PC-9 (cell line): ENCODE results near the gene CRY1. TPM values are rescaled to one million over a fixed set of nuclear protein-coding genes. Genes with fewer than 3 reads are reported as not detected.

Experiments used
- BruUV-seq: library from RNA; stranded (reverse); fragments of 400-500 nt; replicated peaks from 2 replicates; lab custom pipeline; 2021; lab: Mats Ljungman, UMichigan
- CTCF ChIA-PET: fragments of 300-600 bp; sonication (Branson Sonifier 250); formaldehyde crosslinking; loops from one replicate; lab custom pipeline; 2022; ENCODE audit warnings: antibody characterized with exemption; lab: Charles Lee
- POLR2A ChIA-PET: fragments of 300-600 bp; sonication (Branson Sonifier 250); formaldehyde crosslinking; loops from one replicate; lab custom pipeline; 2022; ENCODE audit warnings: antibody characterized with exemption; ENCODE audit not compliant: unreplicated experiment; lab: Charles Lee
- DNase-seq, 2 experiments: peaks; one replicate each; pipeline versions ENCODE4 v3.0.0 to v3.0.0-alpha.2; 2015 to 2022; ENCODE audit warnings: mixed read lengths in 1 of 2
- H2AFZ ChIP-seq: fragments of 200-600 bp; sonication (generic); 2 replicates; pipeline ENCODE4 v1.8.1; 2017; ENCODE audit warnings: antibody characterized with exemption
- H3F3A ChIP-seq: fragments of 200-600 bp; sonication (generic); 2 replicates; pipeline ENCODE4 v1.8.1; 2017; ENCODE audit warnings: antibody characterized with exemption, mild to moderate bottlenecking, low read depth; ENCODE audit not compliant: insufficient read depth
- H3K27ac ChIP-seq: fragments of 200-600 bp; sonication (generic); 2 replicates; pipeline ENCODE4 v1.6.1; 2016; ENCODE audit warnings: mixed run types
- H3K27me3 ChIP-seq: fragments of 200-600 bp; sonication (generic); 2 replicates; pipeline ENCODE4 v1.6.1; 2016; ENCODE audit warnings: low read depth, mixed run types; ENCODE audit not compliant: insufficient read depth
- H3K36me3 ChIP-seq: fragments of 200-600 bp; sonication (generic); 2 replicates; pipeline ENCODE4 v1.6.1; 2016; ENCODE audit warnings: low read depth, mixed run types
- H3K4me1 ChIP-seq: fragments of 200-600 bp; sonication (generic); replicated peaks from 2 replicates; pipeline ENCODE4 v1.6.1; 2016; ENCODE audit warnings: mixed run types; ENCODE audit not compliant: insufficient read depth
- H3K4me2 ChIP-seq: fragments of 200-600 bp; sonication (generic); 2 replicates; pipeline ENCODE4 v1.6.1; 2017; ENCODE audit warnings: mixed run types
- H3K4me3 ChIP-seq: fragments of 200-600 bp; sonication (generic); 2 replicates; pipeline ENCODE4 v1.6.1; 2016; ENCODE audit warnings: mixed run types
- H3K79me2 ChIP-seq: fragments of 200-600 bp; sonication (generic); 2 replicates; pipeline ENCODE4 v1.6.1; 2017; ENCODE audit warnings: low read depth, mixed run types
- H3K9me2 ChIP-seq: fragments of 200-600 bp; sonication (generic); 2 replicates; pipeline ENCODE4 v1.8.1; 2017; ENCODE audit warnings: mild to moderate bottlenecking; ENCODE audit not compliant: insufficient read depth
- H3K9me3 ChIP-seq: fragments of 200-600 bp; sonication (generic); 2 replicates; pipeline ENCODE4 v1.8.1; 2016; ENCODE audit warnings: low read depth; ENCODE audit not compliant: insufficient read depth
- H4K20me1 ChIP-seq: fragments of 200-600 bp; sonication (generic); 2 replicates; pipeline ENCODE4 v1.8.1; 2017; ENCODE audit not compliant: insufficient read depth
- EZH2 ChIP-seq: fragments of 200-600 bp; sonication (generic); IDR thresholded peaks from 2 replicates; pipeline ENCODE4 v1.8.0; 2017; ENCODE audit warnings: antibody characterized with exemption, low read depth
- intact Hi-C: fragments of 100-400 bp; cut with micrococcal nuclease; formaldehyde crosslinking; loops from one replicate; pipeline ENCODE4 v1.10.0; 2022; ENCODE audit not compliant: unreplicated experiment
- total RNA-seq: library from RNA; stranded (reverse); gene quantifications from 2 replicates; pipeline ENCODE4 v1.2.3, GENCODE V29; 2021
- TF ChIP-seq, protein P1 (sequence below): fragments of 200-600 bp; sonication (generic); conservative IDR thresholded peaks from 2 replicates; pipeline ENCODE4 v1.6.1; 2017; ENCODE audit warnings: mixed run types, antibody characterized with exemption, mild to moderate bottlenecking, moderate library complexity

The CRY1 gene
- total RNA-seq, 1 experiment from 2014 or later: 18.1 TPM

DNA sequence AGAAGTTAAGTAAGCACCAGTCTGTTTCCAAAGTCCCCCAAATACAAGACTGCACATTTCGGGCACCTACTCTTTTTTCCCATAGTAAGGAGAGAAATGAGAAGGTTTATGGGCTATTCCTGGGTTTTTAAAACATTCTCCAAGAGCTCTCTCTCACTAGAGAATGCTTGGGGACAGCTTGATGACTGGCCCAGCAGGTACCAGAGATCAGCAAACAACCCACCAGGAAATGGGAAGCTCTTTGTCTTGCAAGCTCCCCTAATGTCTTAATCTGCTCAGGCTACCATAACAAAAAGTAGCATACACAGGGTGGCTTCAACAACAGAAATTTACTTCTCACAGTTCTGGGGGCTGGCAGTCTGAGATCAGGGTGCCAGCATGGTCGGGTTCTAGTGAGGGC is 41.8 kb upstream of the CRY1 start:
- no peaks in the 10 kb centered on the region for H3K36me3 ChIP-seq
- ChIA-PET POLR2A (no interaction called here), CTCF (no interaction called here)
- H2AFZ ChIP-seq: no peak overlapping the region
- no TSS peak for BruUV-seq
- H3K4me3 ChIP-seq: no peak overlapping the region
- H3K9me3 ChIP-seq: no peaks in the 10 kb centered on the region
- H3K27ac ChIP-seq: no peak overlapping the region
- no peaks in the 10 kb centered on the region for H3K79me2 ChIP-seq
- H3K4me1 ChIP-seq: no peaks in the 10 kb centered on the region; the same call in 1 of the 2 replicates
- intact Hi-C loops: no loop called here
- no peaks in the 10 kb centered on the region for H3K27me3 ChIP-seq
- DNase-seq: no peak
- no peak overlapping the region for H3K4me2 ChIP-seq
- H3F3A ChIP-seq: no peaks in the 10 kb centered on the region
- H3K9me2 ChIP-seq: no peaks in the 10 kb centered on the region
- H4K20me1 ChIP-seq: no peaks in the 10 kb centered on the region
- TF ChIP-seq, protein P1, sequence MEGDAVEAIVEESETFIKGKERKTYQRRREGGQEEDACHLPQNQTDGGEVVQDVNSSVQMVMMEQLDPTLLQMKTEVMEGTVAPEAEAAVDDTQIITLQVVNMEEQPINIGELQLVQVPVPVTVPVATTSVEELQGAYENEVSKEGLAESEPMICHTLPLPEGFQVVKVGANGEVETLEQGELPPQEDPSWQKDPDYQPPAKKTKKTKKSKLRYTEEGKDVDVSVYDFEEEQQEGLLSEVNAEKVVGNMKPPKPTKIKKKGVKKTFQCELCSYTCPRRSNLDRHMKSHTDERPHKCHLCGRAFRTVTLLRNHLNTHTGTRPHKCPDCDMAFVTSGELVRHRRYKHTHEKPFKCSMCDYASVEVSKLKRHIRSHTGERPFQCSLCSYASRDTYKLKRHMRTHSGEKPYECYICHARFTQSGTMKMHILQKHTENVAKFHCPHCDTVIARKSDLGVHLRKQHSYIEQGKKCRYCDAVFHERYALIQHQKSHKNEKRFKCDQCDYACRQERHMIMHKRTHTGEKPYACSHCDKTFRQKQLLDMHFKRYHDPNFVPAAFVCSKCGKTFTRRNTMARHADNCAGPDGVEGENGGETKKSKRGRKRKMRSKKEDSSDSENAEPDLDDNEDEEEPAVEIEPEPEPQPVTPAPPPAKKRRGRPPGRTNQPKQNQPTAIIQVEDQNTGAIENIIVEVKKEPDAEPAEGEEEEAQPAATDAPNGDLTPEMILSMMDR: no peak
- TF ChIP-seq EZH2: no peak

DNA sequence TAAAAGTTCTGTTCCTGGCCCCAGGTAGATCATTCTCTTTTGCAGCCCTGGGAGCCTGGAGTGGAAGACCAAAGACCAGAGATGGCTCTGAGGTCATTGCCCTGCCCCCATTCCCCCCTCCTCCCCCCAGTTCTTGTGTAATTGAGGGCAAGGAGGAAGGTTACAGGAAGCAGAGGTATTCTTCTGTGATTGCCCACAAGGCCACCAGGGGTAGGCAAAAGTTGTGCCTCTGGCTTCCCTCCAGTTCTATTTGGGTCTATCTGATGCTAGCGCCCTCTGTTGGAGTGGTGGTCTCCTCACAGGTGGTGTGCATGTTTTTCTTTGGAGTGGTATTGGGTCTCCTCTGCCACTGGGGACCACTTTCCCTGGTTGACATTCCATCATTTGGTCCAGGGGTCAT is 41.2 kb upstream of the CRY1 start:
- peak in 1 of 2 experiments; percentile 58 for DNase-seq
- H3K9me2 ChIP-seq: no peaks in the 10 kb centered on the region
- H3K4me3 ChIP-seq: no peak overlapping the region
- H3K79me2 ChIP-seq: no peaks in the 10 kb centered on the region
- ChIA-PET CTCF (no interaction called here), POLR2A (no interaction called here)
- H3F3A ChIP-seq: no peaks in the 10 kb centered on the region
- BruUV-seq: no TSS peak
- H3K27ac ChIP-seq: no peak overlapping the region
- H3K36me3 ChIP-seq: no peaks in the 10 kb centered on the region
- H2AFZ ChIP-seq: no peak overlapping the region
- H3K4me2 ChIP-seq: no peak overlapping the region
- H3K4me1 ChIP-seq: no peaks in the 10 kb centered on the region; the same call in 1 of the 2 replicates
- H4K20me1 ChIP-seq: no peaks in the 10 kb centered on the region
- no peak for TF ChIP-seq EZH2
- TF ChIP-seq, protein P1: peak; percentile 67
- H3K9me3 ChIP-seq: no peaks in the 10 kb centered on the region
- H3K27me3 ChIP-seq: no peaks in the 10 kb centered on the region
- intact Hi-C loops: loop anchor here (5.0 kb wide), 1 partner anchor 543 kb away; no protein-coding TSS in a partner anchor

DNA sequence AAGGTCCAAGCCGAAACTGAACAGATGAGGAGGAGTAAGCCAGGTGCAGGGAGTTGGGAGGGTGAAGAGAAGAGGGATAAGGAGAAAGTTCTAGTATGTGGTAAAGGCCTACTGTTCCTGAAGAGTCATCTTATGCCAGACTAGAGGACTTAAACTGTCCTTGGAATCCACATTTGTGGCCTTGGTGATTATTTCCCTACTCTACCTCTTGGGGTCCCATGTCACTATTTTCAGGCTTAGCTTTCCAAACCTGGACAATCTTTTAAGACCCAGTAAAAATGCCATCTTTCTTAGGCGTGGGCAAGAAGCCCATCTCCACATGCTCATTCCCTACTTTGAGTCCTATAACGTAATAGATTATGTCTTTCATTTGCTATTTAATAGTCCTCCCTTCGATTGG is 40.1 kb upstream of the CRY1 start:
- H3K9me3 ChIP-seq: no peaks in the 10 kb centered on the region
- intact Hi-C loops: loop anchor here (5.0 kb wide), 1 partner anchor 544 kb away; no protein-coding TSS in a partner anchor
- H3K4me2 ChIP-seq: no peak overlapping the region
- no peak for TF ChIP-seq EZH2
- TF ChIP-seq, protein P1: no peak; the same call in 1 of the 2 replicates
- ChIA-PET CTCF (interaction anchor here (0.5 kb wide), 1 partner anchor 474 kb away, joined by 4 read pairs; no protein-coding TSS in a partner anchor), POLR2A (no interaction called here)
- H3K36me3 ChIP-seq: no peaks in the 10 kb centered on the region
- H2AFZ ChIP-seq: no peak overlapping the region
- H3K79me2 ChIP-seq: no peaks in the 10 kb centered on the region
- no TSS peak for BruUV-seq
- H3K27me3 ChIP-seq: no peaks in the 10 kb centered on the region
- no peaks in the 10 kb centered on the region for H4K20me1 ChIP-seq
- H3K4me1 ChIP-seq: no peaks in the 10 kb centered on the region; the same call in 1 of the 2 replicates
- no peak for DNase-seq
- H3K4me3 ChIP-seq: no peak overlapping the region
- H3K9me2 ChIP-seq: 0 out of 2 replicates have a peak, but pooled peaks cover 3% of the 10 kb centered on the region
- H3K27ac ChIP-seq: no peak overlapping the region
- no peaks in the 10 kb centered on the region for H3F3A ChIP-seq
